T-helper 1 cell treated with Interleukin-12 subunit alpha and Interleukin-12 subunit beta and Interleukin-4 antibody, amounts not matched to agents 30 ng/mL and 1 ng/mL, for 36 hours (primary cell): Measurements from ENCODE around the gene IL3RA. TPM values are rescaled to one million over a fixed set of nuclear protein-coding genes. Genes with fewer than 3 reads are reported as not detected.
"Not testable (repeated sequence)": the region's sequence is repeated elsewhere in the genome, so short reads cannot be mapped to it uniquely, and the experiment has no call there.

Source experiments
- intact Hi-C: fragments of 100-400 bp; cut with micrococcal nuclease; formaldehyde crosslinking; loops from one replicate; pipeline ENCODE4 v1.15.1; 2024
- total RNA-seq: library from RNA; stranded (reverse); gene quantifications from 2 replicates; pipeline ENCODE4 v1.2.3, GENCODE V29; 2022

The IL3RA gene
- total RNA-seq: 17.4 and 18.9 TPM in 2 replicates

DNA sequence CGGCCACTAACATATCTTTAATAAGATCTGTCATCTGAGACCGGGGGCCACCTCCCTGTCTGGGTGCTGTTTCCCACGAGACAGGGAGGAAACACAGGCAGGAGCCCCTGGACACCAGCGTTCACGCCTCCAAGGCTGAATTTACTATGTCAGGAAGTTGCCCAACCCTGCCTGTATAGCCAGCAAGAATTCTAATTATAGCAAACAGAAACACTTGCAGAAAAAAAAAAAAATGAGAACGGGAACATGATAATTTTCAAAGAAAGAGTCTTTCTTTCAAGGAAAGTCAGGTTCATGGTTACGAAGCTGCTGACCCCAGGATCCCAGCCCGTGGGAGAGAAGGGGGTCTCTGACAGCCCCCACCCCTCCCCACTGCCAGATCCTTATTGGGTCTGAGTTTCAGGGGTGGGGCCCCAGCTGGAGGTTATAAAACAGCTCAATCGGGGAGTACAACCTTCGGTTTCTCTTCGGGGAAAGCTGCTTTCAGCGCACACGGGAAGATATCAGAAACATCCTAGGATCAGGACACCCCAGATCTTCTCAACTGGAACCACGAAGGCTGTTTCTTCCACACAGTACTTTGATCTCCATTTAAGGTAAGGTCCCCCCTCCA lies at the start of gene IL3RA:
IL3RA (plus strand) TSS at position 455 of the 613 bp plus-strand sequence. CDS start 4,981 bp downstream, outside the sequence.
- intact Hi-C loops: no loop called here

DNA sequence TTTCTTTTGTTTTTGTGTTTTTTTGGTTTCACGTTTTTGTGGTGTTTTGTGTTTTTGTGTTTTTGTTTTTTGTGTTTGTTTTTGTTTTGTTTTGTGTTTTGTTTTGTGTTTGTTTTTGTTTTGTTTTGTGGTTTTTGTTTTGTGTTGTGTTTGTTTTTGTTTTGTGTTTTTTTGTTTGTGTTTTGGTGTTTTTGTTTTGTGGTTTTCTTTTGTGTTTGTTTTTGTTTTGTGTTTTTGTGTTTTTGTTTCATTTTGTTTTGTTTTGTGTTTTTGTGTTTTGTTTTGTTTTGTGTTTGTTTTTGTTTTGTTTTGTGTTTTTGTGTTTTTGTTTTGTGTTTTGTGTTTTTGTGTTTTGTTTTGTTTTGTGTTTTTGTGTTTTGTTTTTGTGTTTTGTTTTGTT lies 47.0 kb upstream of the IL3RA start:
- intact Hi-C loops: no loop called here

GRCh38 chrX:1291110-1291740 lies 45.4 kb upstream of the IL3RA start:
- intact Hi-C loops: no loop called here

- intact Hi-C loops: no loop called here
Observed at GRCh38 chrX:1292575-1293290, 43.9 kb upstream of the IL3RA start.

- intact Hi-C loops: no loop called here
Observed at GRCh38 chrX:1294301-1295067, 42.1 kb upstream of the IL3RA start.

GRCh38 chrX:1295550-1295949 lies 41.0 kb upstream of the IL3RA start:
- intact Hi-C loops: no loop called here

DNA sequence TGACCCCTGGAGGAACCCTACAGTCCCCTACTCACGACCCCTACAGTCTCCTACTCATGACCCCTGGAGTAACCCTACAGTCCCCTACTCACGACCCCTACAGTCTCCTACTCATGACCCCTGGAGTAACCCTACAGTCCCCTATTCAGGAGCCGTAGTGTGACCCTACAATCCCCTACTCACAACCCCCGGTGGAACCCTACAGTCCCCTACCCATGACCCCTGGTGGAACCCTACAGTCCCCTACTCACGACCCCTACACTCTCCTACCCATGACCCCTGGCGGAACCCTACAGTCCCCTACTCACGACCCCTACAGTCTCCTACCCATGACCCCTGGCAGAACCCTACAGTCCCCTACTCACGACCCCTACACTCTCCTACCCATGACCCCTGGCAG lies 39.0 kb upstream of the IL3RA start:
- intact Hi-C loops: not testable (repeated sequence)

- intact Hi-C loops: no loop called here
Observed at GRCh38 chrX:1300449-1300848, 36.1 kb upstream of the IL3RA start.

- intact Hi-C loops: no loop called here
Observed at GRCh38 chrX:1305411-1305810, 31.2 kb upstream of the IL3RA start.

GRCh38 chrX:1306909-1307625 lies 29.5 kb upstream of the IL3RA start:
- intact Hi-C loops: no loop called here

DNA sequence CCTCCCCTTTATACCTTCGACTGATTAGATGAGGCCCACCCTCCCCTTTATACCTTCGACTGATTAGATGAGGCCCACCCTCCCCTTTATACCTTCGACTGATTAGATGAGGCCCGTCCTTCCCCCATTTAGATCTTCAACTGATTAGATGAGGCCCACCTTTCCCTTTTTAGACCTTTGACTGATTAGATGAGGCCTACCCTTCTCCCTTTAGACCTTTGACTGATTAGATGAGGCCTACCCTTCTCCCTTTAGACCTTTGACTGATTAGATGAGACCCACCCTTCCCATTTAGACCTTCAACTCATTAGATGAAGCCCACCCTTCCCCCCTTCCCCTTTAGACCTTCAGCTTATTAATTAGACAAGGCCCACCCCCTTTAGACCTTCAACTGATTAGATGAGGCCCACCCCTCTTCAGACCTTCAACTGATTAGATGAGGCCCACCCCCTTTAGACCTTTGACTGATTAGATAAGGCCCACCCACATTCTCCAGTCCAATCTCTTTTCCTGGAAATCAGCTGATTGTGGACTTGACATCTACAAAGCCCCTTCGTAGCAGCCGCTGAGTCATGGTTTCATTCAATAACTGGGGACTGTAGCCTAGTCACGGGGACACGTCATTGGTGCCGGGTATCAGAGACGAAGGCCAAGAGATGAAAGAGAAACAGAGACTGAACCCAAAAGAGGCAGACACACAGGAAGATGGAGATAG lies 28.8 kb upstream of the IL3RA start:
- intact Hi-C loops: no loop called here

DNA sequence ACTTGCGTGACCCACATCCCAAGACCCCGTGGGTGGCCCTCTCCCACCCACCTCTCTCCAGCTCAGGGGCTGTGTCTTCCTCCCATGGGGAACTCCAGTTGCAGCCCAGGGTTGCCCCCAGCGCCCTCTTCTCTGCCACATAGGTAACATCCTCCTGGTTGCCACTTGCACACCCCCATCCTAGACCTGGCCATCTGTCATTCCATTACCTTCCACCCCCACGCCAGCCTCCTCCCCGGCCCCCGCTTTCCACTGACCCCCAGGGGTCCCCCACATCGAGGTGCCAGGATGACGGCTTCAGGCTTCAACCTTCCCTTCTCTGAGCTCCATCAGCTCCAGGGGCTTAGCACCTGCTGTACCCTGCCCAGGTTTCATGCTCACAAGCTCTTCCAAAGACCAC lies 28.1 kb upstream of the IL3RA start:
- intact Hi-C loops: no loop called here

GRCh38 chrX:1308917-1309316 lies 27.7 kb upstream of the IL3RA start:
- intact Hi-C loops: not testable (repeated sequence)

DNA sequence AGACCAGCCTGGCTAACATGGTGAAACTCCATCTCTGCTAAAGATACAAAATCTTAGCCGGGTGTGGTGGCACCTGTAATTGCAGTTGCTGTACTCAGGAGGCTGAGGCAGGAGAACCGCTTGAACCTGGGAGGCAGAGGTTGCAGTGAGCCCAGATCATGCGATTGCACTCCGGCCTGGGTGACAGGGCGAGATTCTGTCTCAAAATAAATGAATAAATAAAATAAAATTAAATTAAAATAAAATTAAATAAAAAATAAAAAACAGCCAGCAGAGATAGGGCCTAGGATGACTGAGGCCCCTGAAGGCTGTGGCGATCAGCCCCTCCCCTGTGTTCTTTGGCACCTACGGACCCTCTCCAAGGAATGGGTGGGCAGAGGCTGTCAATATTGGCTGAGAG lies 22.8 kb upstream of the IL3RA start:
- intact Hi-C loops: no loop called here

- intact Hi-C loops: no loop called here
Observed at GRCh38 chrX:1316527-1316926, 20.1 kb upstream of the IL3RA start.

GRCh38 chrX:1321674-1322073 lies 14.9 kb upstream of the IL3RA start:
- intact Hi-C loops: loop anchor here (2.0 to 5.0 kb wide), 3 partner anchors 75 to 259 kb away; no protein-coding TSS in a partner anchor

GRCh38 chrX:1322393-1322792 lies 14.2 kb upstream of the IL3RA start:
- intact Hi-C loops: loop anchor here (2.0 to 5.0 kb wide), 3 partner anchors 76 to 258 kb away; no protein-coding TSS in a partner anchor

GRCh38 chrX:1323315-1323714 lies 13.3 kb upstream of the IL3RA start:
- intact Hi-C loops: loop anchor here (1.0 to 5.0 kb wide), 6 partner anchors 69 to 1270 kb away; partner anchors contain the start of gene SLC25A6

- intact Hi-C loops: no loop called here
Observed at GRCh38 chrX:1325515-1326116, 11.0 kb upstream of the IL3RA start.
